GM23338 (cell line): ENCODE data around the gene SBK3. TPM values are rescaled to one million over a fixed set of nuclear protein-coding genes. Genes with fewer than 3 reads are reported as not detected.

ENCODE experiments used
- ATAC-seq: fragments of 200-7000 bp; cut with Tn5 transposase; 3 replicates; pipeline ENCODE4 v1.9.1; 2020
- DNase-seq: peaks from one replicate; pipeline ENCODE4 v3.0.0-alpha.2; 2015; ENCODE audit warnings: low spot score
- H2AFZ ChIP-seq: fragments of 200-600 bp; sonication (generic); 2 replicates; pipeline ENCODE4 v1.8.0; 2016; ENCODE audit warnings: antibody characterized with exemption, mild to moderate bottlenecking, moderate library complexity
- H3F3A ChIP-seq: fragments of 200-600 bp; sonication (generic); replicated peaks from 2 replicates; pipeline ENCODE4 v1.8.0; 2017; ENCODE audit warnings: antibody characterized with exemption, mixed run types, low read depth
- H3K27ac ChIP-seq: fragments of 200-600 bp; sonication (generic); 2 replicates; pipeline ENCODE4 v1.6.1; 2016; ENCODE audit warnings: low read depth
- H3K27me3 ChIP-seq: fragments of 200-600 bp; sonication (generic); 2 replicates; pipeline ENCODE4 v1.8.0; 2016; ENCODE audit warnings: mild to moderate bottlenecking, mixed run types, moderate library complexity; ENCODE audit not compliant: insufficient read depth
- H3K36me3 ChIP-seq: fragments of 200-600 bp; sonication (generic); 2 replicates; pipeline ENCODE4 v1.8.0; 2016; ENCODE audit warnings: mild to moderate bottlenecking; ENCODE audit not compliant: insufficient read depth
- H3K4me1 ChIP-seq: fragments of 200-600 bp; sonication (generic); 2 replicates; pipeline ENCODE4 v1.8.0; 2016; ENCODE audit warnings: mild to moderate bottlenecking, moderate library complexity; ENCODE audit not compliant: insufficient read depth
- H3K4me2 ChIP-seq: fragments of 200-600 bp; sonication (generic); 2 replicates; pipeline ENCODE4 v1.7.1; 2017; ENCODE audit warnings: mixed run types
- H3K4me3 ChIP-seq: fragments of 200-600 bp; sonication (generic); 2 replicates; pipeline ENCODE4 v1.6.1; 2016; ENCODE audit warnings: mixed run types
- H3K79me2 ChIP-seq: fragments of 200-600 bp; sonication (generic); replicated peaks from 2 replicates; pipeline ENCODE4 v1.8.0; 2017; ENCODE audit warnings: mild to moderate bottlenecking; ENCODE audit not compliant: insufficient read depth
- H3K9me2 ChIP-seq: fragments of 200-600 bp; sonication (generic); 2 replicates; pipeline ENCODE4 v1.8.0; 2017; ENCODE audit not compliant: insufficient read depth
- H4K20me1 ChIP-seq: fragments of 200-600 bp; sonication (generic); replicated peaks from 2 replicates; pipeline ENCODE4 v1.8.0; 2017; ENCODE audit warnings: mild to moderate bottlenecking; ENCODE audit not compliant: insufficient read depth
- H3K27ac Mint-ChIP-seq: 2 replicates; pipeline ENCODE4 v1.8.0; 2020; ENCODE audit warnings: inconsistent platforms, mild to moderate bottlenecking, moderate library complexity, mixed read lengths
- H3K27me3 Mint-ChIP-seq: 3 replicates; pipeline ENCODE4 v1.8.0; 2022; ENCODE audit warnings: low read depth, mild to moderate bottlenecking, moderate library complexity, mixed read lengths, inconsistent platforms; ENCODE audit not compliant: insufficient read depth, poor library complexity
- H3K36me3 Mint-ChIP-seq: 3 replicates; pipeline ENCODE4 v1.8.0; 2021; ENCODE audit warnings: low read depth, mild to moderate bottlenecking, inconsistent platforms, moderate library complexity, mixed read lengths
- H3K4me1 Mint-ChIP-seq: 3 replicates; pipeline ENCODE4 v1.8.0; 2020; ENCODE audit warnings: mild to moderate bottlenecking, inconsistent platforms, mixed read lengths
- H3K4me3 Mint-ChIP-seq: 3 replicates; pipeline ENCODE4 v1.8.0; 2021; ENCODE audit warnings: moderate library complexity, mild to moderate bottlenecking, inconsistent platforms, mixed read lengths
- H3K9me3 Mint-ChIP-seq: 3 replicates; pipeline ENCODE4 v1.8.0; 2020; ENCODE audit warnings: moderate library complexity, mild to moderate bottlenecking, inconsistent platforms, mixed read lengths
- CREB1 ChIP-seq: fragments of 250-450 bp; sonication (Bioruptor Pico); IDR thresholded peaks from 2 replicates; pipeline ENCODE4 v1.5.0; 2020; ENCODE audit warnings: low read depth, mild to moderate bottlenecking, moderate library complexity
- CTCF ChIP-seq, 2 experiments: fragments of 200-600 bp in 1 of 2; sonication (generic) in 1 of 2; conservative IDR thresholded peaks; 2 replicates each; pipeline versions ENCODE4 v1.5.1 to v1.6.1; 2016 to 2017; ENCODE audit warnings: antibody characterized with exemption in 2 of 2, low read depth in 2 of 2, mild to moderate bottlenecking in 2 of 2, moderate library complexity in 1 of 2
- ETS1 ChIP-seq: IDR thresholded peaks from 2 replicates; pipeline ENCODE4 v1.6.1; 2016; ENCODE audit warnings: antibody characterized with exemption
- EZH2 ChIP-seq: fragments of 200-600 bp; sonication (generic); IDR thresholded peaks from one replicate; pipeline ENCODE4 v1.8.0; 2017; ENCODE audit warnings: antibody characterized with exemption, mild to moderate bottlenecking, low read depth; ENCODE audit not compliant: unreplicated experiment
- EZH2phosphoT487 ChIP-seq: fragments of 200-600 bp; sonication (generic); IDR thresholded peaks from one replicate; pipeline ENCODE4 v1.8.1; 2018; ENCODE audit warnings: antibody characterized with exemption; ENCODE audit not compliant: unreplicated experiment
- JUNB ChIP-seq: IDR thresholded peaks from one replicate; pipeline ENCODE4 v1.6.1; 2016; ENCODE audit warnings: antibody characterized with exemption; ENCODE audit not compliant: unreplicated experiment
- NANOG ChIP-seq: IDR thresholded peaks from 2 replicates; pipeline ENCODE4 v1.6.1; 2016; ENCODE audit warnings: antibody characterized with exemption, borderline replicate concordance
- POLR2AphosphoS5 ChIP-seq: IDR thresholded peaks from 2 replicates; pipeline ENCODE4 v1.6.1; 2016; ENCODE audit warnings: antibody characterized with exemption, low read depth
- REST ChIP-seq: IDR thresholded peaks from one replicate; pipeline ENCODE4 v1.6.1; 2018; ENCODE audit warnings: antibody characterized with exemption; ENCODE audit not compliant: unreplicated experiment
- STAT1 ChIP-seq: IDR thresholded peaks from one replicate; pipeline ENCODE4 v1.6.1; 2016; ENCODE audit warnings: antibody characterized with exemption; ENCODE audit not compliant: unreplicated experiment
- ZNF114 ChIP-seq: fragments of 250-450 bp; sonication (Bioruptor Pico); IDR thresholded peaks from 2 replicates; pipeline ENCODE4 v1.5.0; 2020; ENCODE audit warnings: mild to moderate bottlenecking, moderate library complexity
- ZNF331 ChIP-seq: fragments of 250-450 bp; sonication (Bioruptor Pico); IDR thresholded peaks from 2 replicates; pipeline ENCODE4 v1.5.0; 2020; ENCODE audit warnings: low read depth, mild to moderate bottlenecking, moderate library complexity
- ZNF462 ChIP-seq: fragments of 250-450 bp; sonication (Bioruptor Pico); IDR thresholded peaks from 2 replicates; pipeline ENCODE4 v1.5.0; 2020; ENCODE audit warnings: mild to moderate bottlenecking, moderate library complexity
- long read RNA-seq: library from polyadenylated mRNA; unstranded; transcript quantifications from one replicate; pipeline ENCODE4 v2.0.0, GENCODE V29; 2020; ENCODE audit not compliant: unreplicated experiment
- polyA plus RNA-seq: library from polyadenylated mRNA; unstranded; fragments of >200 nt; fragmentation: Nextera tagmentation; extraction: Ambion mirVana; gene quantifications from 2 replicates; pipeline ENCODE4 v1.2.1, GENCODE V29; 2016
- total RNA-seq: library from RNA; depleted of rRNA; stranded (reverse); fragments of >200 nt; shearing (Covaris generic); gene quantifications from 2 replicates; pipeline ENCODE4 v1.2.3, GENCODE V29; 2014; rRNA removed

SBK3 gene
- total RNA-seq: 0.23 and 0.94 TPM in 2 replicates
- 0.27 and 0.80 TPM in 2 replicates for polyA plus RNA-seq
- long read RNA-seq: 0 reads

GRCh38 chr19:55545443-55545842 lies at the start of gene SBK3:
SBK3 (minus strand) TSS chr19:55545543; CDS start chr19:55545543, 0 bp downstream.
- no peaks in the 10 kb centered on the region; the same call in 1 of the 2 replicates for H3K4me1 ChIP-seq
- no peaks in the 10 kb centered on the region for H4K20me1 ChIP-seq
- peaks cover 5% of the 10 kb centered on the region; the same call in 1 of the 2 replicates for H3K9me2 ChIP-seq
- peaks cover 28% of the 10 kb centered on the region for H3K4me1 Mint-ChIP-seq
- no peak for TF ChIP-seq CTCF (conservative IDR thresholded peaks at IDR 0.05; ENCODE audit: low read depth in 2 of 2)
- no peak for TF ChIP-seq JUNB
- TF ChIP-seq ZNF114 (CRISPR knock-in tag): no peak
- TF ChIP-seq POLR2AphosphoS5: no peak
- TF ChIP-seq NANOG: no peak
- no peak for TF ChIP-seq EZH2
- no peak for TF ChIP-seq ETS1
- no peak for TF ChIP-seq ZNF462 (CRISPR knock-in tag)
- no peak for TF ChIP-seq ZNF331 (CRISPR knock-in tag)
- no peak for TF ChIP-seq CREB1
- no peak for TF ChIP-seq REST
- TF ChIP-seq EZH2phosphoT487: no peak
- TF ChIP-seq STAT1: no peak
- H3K27ac ChIP-seq: no peak within 1 kb of the TSS
- no peak within 1 kb of the TSS; the same call in 2 of the 3 replicates for H3K4me3 Mint-ChIP-seq
- no peaks in the 10 kb centered on the region; the same call in 2 of the 3 replicates for H3K36me3 Mint-ChIP-seq
- H3K9me3 Mint-ChIP-seq: peaks cover 6% of the 10 kb centered on the region
- ATAC-seq (no peak), DNase-seq (no peak)
- no peaks in the 10 kb centered on the region for H3K27me3 ChIP-seq
- H3K27ac Mint-ChIP-seq: no peak within 1 kb of the TSS
- H3K79me2 ChIP-seq: no peaks in the 10 kb centered on the region
- H3K4me2 ChIP-seq: no peak within 1 kb of the TSS
- H3F3A ChIP-seq: no peaks in the 10 kb centered on the region
- peaks cover 10% of the 10 kb centered on the region for H3K27me3 Mint-ChIP-seq
- no peaks in the 10 kb centered on the region for H3K36me3 ChIP-seq
- peak within 1 kb of the TSS; percentile 43 for H2AFZ ChIP-seq
- no peak within 1 kb of the TSS for H3K4me3 ChIP-seq
